GM18909 (cell line): ENCODE measurements around the gene TSHR.
"Not testable (repeated sequence)": the region's sequence is repeated elsewhere in the genome, so short reads cannot be mapped to it uniquely, and the experiment has no call there.

ENCODE experiments used
- ATAC-seq: cut with Tn5 transposase; IDR thresholded peaks from one replicate; pipeline ENCODE4 v1.9.1; 2021; ENCODE audit warnings: mild to moderate bottlenecking; ENCODE audit not compliant: unreplicated experiment, poor library complexity

TSHR gene

GRCh38 chr14:81062380-81062779 is 107.0 kb downstream of the TSHR start:
- no peak for ATAC-seq

- peak; percentile 89 for ATAC-seq
Measured at GRCh38 chr14:81062816-81063215, 107.4 kb downstream of the TSHR start.

- ATAC-seq, result no peak
Measured at GRCh38 chr14:81066672-81067071, 111.3 kb downstream of the TSHR start.

GRCh38 chr14:81067156-81067555 is 111.7 kb downstream of the TSHR start:
- ATAC-seq, result no peak

GRCh38 chr14:81068176-81068782 is 112.9 kb downstream of the TSHR start:
- no peak for ATAC-seq

GRCh38 chr14:81070511-81070910 is 115.1 kb downstream of the TSHR start:
- no peak for ATAC-seq

- ATAC-seq, result no peak
Measured at GRCh38 chr14:81085596-81085995, 130.2 kb downstream of the TSHR start.

GRCh38 chr14:81087230-81087629 is 131.8 kb downstream of the TSHR start:
- no peak for ATAC-seq

GRCh38 chr14:81091139-81091538 is 135.7 kb downstream of the TSHR start:
- no peak for ATAC-seq

GRCh38 chr14:81091660-81092059 is 136.2 kb downstream of the TSHR start:
- ATAC-seq, result no peak

- ATAC-seq, result no peak
Measured at GRCh38 chr14:81093651-81094050, 138.2 kb downstream of the TSHR start.

- ATAC-seq, result no peak
Measured at GRCh38 chr14:81095539-81095938, 140.1 kb downstream of the TSHR start.

GRCh38 chr14:81096656-81097055 is 141.2 kb downstream of the TSHR start:
- ATAC-seq, result no peak

GRCh38 chr14:81102217-81102616 is 146.8 kb downstream of the TSHR start:
- ATAC-seq, result no peak

- no peak for ATAC-seq
Measured at GRCh38 chr14:81103443-81103842, 148.0 kb downstream of the TSHR start.

GRCh38 chr14:81105378-81105777 is 150.0 kb downstream of the TSHR start:
- no peak for ATAC-seq

- ATAC-seq, result no peak
Measured at GRCh38 chr14:81105961-81106360, 150.5 kb downstream of the TSHR start.

GRCh38 chr14:81110186-81110585 is 154.8 kb downstream of the TSHR start:
- no peak for ATAC-seq

- no peak for ATAC-seq
Measured at GRCh38 chr14:81113176-81113575, 157.8 kb downstream of the TSHR start.

GRCh38 chr14:81113945-81114820 is 158.8 kb downstream of the TSHR start:
- not testable (repeated sequence) for ATAC-seq

- no peak for ATAC-seq
Measured at GRCh38 chr14:81120501-81120900, 165.1 kb downstream of the TSHR start.

- ATAC-seq, result peak; percentile 100
Measured at GRCh38 chr14:81122326-81122725, 166.9 kb downstream of the TSHR start.
